ENCODE data around the gene ACVR2A.

ACVR2A gene

GRCh38 chr2:147824620-147825019, 20.2 kb upstream of the ACVR2A start:
- Histone ChIP-seq H2AFZ (ENCODE audit: low read length) (no peak overlapping the region), H3K36me3 (replicated peaks; ENCODE audit: insufficient read depth, low read length) (no peaks in the 10 kb centered on the region)
- TF ChIP-seq EZH2 (optimal IDR thresholded peaks at IDR 0.05; ENCODE audit: low read depth, low read length) (no peak), EZH2phosphoT487 (IDR thresholded peaks at IDR 0.05; ENCODE audit: low read length) (no peak), CTCF (IDR thresholded peaks at IDR 0.05; ENCODE audit: low read length) (no peak)

DNA sequence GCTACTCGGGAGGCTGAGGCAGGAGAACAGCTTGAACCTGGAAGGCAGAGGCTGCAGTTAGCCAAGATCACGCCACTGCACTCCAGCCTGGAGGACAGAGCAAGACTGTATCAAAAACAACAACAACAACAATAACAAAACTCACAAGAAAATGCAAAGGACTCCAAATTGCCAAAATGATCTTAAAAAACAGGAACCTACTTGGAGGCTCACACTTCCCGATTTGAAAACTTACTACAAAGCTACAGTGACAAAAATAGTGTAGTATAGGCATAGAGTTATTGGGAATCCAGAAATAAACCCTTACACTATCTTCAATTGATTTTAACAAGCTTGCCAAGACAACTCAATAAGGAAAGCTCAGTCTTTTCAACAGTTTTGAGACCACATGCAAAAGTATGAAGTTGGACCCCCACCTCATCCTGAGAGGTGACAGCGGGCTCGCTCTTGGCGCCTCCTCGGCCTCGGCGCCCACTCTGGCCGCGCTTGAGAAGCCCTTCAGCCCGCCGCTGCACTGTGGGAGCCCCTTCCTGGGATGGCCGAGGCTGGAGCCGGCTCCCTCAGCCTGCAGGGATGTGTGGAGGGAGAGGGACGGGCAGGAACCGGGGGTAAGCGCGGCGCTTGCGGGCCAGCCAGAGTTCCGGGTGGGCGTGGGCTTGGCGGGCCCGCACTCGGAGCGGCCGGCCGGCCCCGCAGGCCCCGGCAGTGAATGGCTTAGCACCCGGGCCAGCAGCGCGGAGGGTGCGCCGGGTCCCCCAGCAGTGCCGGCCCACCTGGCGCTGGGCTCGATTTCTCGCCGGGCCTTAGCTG, 18.3 kb upstream of the ACVR2A start:
- no peak for TF ChIP-seq EZH2phosphoT487 (IDR thresholded peaks at IDR 0.05; ENCODE audit: low read length)
- no peak for TF ChIP-seq CTCF (IDR thresholded peaks at IDR 0.05; ENCODE audit: low read length)
- no peak for TF ChIP-seq EZH2 (optimal IDR thresholded peaks at IDR 0.05; ENCODE audit: low read depth, low read length)
- no peaks in the 10 kb centered on the region for H3K79me2 ChIP-seq (ENCODE audit: low read length)
- H3K27me3 ChIP-seq (replicated peaks; ENCODE audit: insufficient read depth, low read length): no peaks in the 10 kb centered on the region
- no peaks in the 10 kb centered on the region for H3K36me3 ChIP-seq (replicated peaks; ENCODE audit: insufficient read depth, low read length)
- no peak overlapping the region for H2AFZ ChIP-seq (ENCODE audit: low read length)
- H3F3A ChIP-seq (ENCODE audit: insufficient read depth, low read length): no peaks in the 10 kb centered on the region
- H3K27ac ChIP-seq (ENCODE audit: low read length): no peak overlapping the region
- H3K9ac ChIP-seq (ENCODE audit: low read length): no peak overlapping the region
- no peak for DNase-seq
- no peak overlapping the region for H3K4me3 ChIP-seq (ENCODE audit: low read length)
- no peaks in the 10 kb centered on the region for H3K9me3 ChIP-seq (replicated peaks; ENCODE audit: insufficient read depth, low read length)
- H3K4me1 ChIP-seq (ENCODE audit: low read length): no peaks in the 10 kb centered on the region
- no peak overlapping the region for H3K4me2 ChIP-seq (ENCODE audit: low read depth, low read length)
- H3K9me2 ChIP-seq (replicated peaks; ENCODE audit: insufficient read depth, low read length): no peaks in the 10 kb centered on the region
- H4K20me1 ChIP-seq (ENCODE audit: insufficient read depth, low read length): no peaks in the 10 kb centered on the region

More at GRCh38 chr2:147824620-147825019, 20.2 kb upstream of the ACVR2A start:
- Histone ChIP-seq H3K27me3 (replicated peaks; ENCODE audit: insufficient read depth, low read length) (no peaks in the 10 kb centered on the region), H3K9me2 (replicated peaks; ENCODE audit: insufficient read depth, low read length) (no peaks in the 10 kb centered on the region), H3K9ac (ENCODE audit: low read length) (no peak overlapping the region), H3K9me3 (replicated peaks; ENCODE audit: insufficient read depth, low read length) (no peaks in the 10 kb centered on the region), H3F3A (ENCODE audit: insufficient read depth, low read length) (no peaks in the 10 kb centered on the region), H4K20me1 (ENCODE audit: insufficient read depth, low read length) (no peaks in the 10 kb centered on the region), H3K4me2 (ENCODE audit: low read depth, low read length) (no peak overlapping the region), H3K4me1 (ENCODE audit: low read length) (no peaks in the 10 kb centered on the region), H3K4me3 (ENCODE audit: low read length) (no peak overlapping the region), H3K79me2 (ENCODE audit: low read length) (no peaks in the 10 kb centered on the region), H3K27ac (ENCODE audit: low read length) (no peak overlapping the region)
- DNase-seq: no peak

- Histone ChIP-seq H3K9ac (ENCODE audit: low read length) (no peak overlapping the region), H2AFZ (ENCODE audit: low read length) (no peak overlapping the region), H3K27me3 (replicated peaks; ENCODE audit: insufficient read depth, low read length) (no peaks in the 10 kb centered on the region), H3K9me3 (replicated peaks; ENCODE audit: insufficient read depth, low read length) (no peaks in the 10 kb centered on the region), H3K4me3 (ENCODE audit: low read length) (no peak overlapping the region), H3K4me1 (ENCODE audit: low read length) (no peaks in the 10 kb centered on the region), H3K36me3 (replicated peaks; ENCODE audit: insufficient read depth, low read length) (no peaks in the 10 kb centered on the region), H3K27ac (ENCODE audit: low read length) (no peak overlapping the region), H4K20me1 (ENCODE audit: insufficient read depth, low read length) (no peaks in the 10 kb centered on the region), H3F3A (ENCODE audit: insufficient read depth, low read length) (no peaks in the 10 kb centered on the region), H3K4me2 (ENCODE audit: low read depth, low read length) (no peak overlapping the region), H3K79me2 (ENCODE audit: low read length) (no peaks in the 10 kb centered on the region), H3K9me2 (replicated peaks; ENCODE audit: insufficient read depth, low read length) (no peaks in the 10 kb centered on the region)
- TF ChIP-seq EZH2phosphoT487 (IDR thresholded peaks at IDR 0.05; ENCODE audit: low read length) (no peak), CTCF (IDR thresholded peaks at IDR 0.05; ENCODE audit: low read length) (no peak)
- no peak for DNase-seq
Measured at GRCh38 chr2:147827088-147827375, 17.8 kb upstream of the ACVR2A start.
